ENCODE measurements around the gene MT1M. TPM values are rescaled to one million over a fixed set of nuclear protein-coding genes. Genes with fewer than 3 reads are reported as not detected.

Gene MT1M
- total and polyA plus RNA-seq, 2 experiments from 2014 or later = 8.2 to 15.2 TPM

GRCh38 chr16:56607109-56607618, 25.3 kb upstream of the MT1M start:
- H3K4me3 ChIP-seq = peak overlapping the region; percentile 95
- TF ChIP-seq EZH2phosphoT487 (IDR thresholded peaks at IDR 0.05; ENCODE audit: insufficient read depth, low read depth) (no peak), EZH2 (IDR thresholded peaks at IDR 0.05; ENCODE audit: insufficient read depth, poor library complexity, severe bottlenecking) (no peak)

DNA sequence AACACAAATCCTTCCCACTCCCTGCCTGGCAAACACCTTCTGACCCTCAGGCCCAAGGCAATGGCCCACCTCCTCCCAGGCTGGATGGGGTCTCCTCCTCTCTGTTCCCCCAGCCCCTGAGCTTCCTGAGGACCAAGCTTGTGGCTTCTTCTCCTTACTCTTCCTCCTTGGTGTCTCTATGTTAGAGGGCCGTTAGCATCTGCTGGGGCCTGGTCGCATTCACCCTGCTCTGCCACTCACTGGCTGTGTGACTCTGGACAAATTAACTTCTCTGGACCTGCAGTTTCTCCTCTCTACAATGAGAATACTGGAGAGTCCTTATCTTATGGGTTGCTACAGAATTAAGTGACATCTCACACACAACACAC, 24.8 kb upstream of the MT1M start:
- no peak for TF ChIP-seq EZH2phosphoT487 (IDR thresholded peaks at IDR 0.05; ENCODE audit: insufficient read depth, low read depth)
- no peak for TF ChIP-seq EZH2 (IDR thresholded peaks at IDR 0.05; ENCODE audit: insufficient read depth, poor library complexity, severe bottlenecking)
- Histone ChIP-seq H3K79me2 (ENCODE audit: insufficient read depth) (peaks cover 12% of the 10 kb centered on the region; the same call in 1 of the 2 replicates), H4K20me1 (ENCODE audit: insufficient read depth) (no peaks in the 10 kb centered on the region), H3K27ac (peak overlapping the region; percentile 100), H3K4me2 (ENCODE audit: unreplicated experiment) (peak overlapping the region; percentile 72), H3K4me1 (ENCODE audit: insufficient read depth) (peaks cover 52% of the 10 kb centered on the region), H3K27me3 (replicated peaks; ENCODE audit: insufficient read depth) (no peaks in the 10 kb centered on the region), H3F3A (ENCODE audit: insufficient read depth) (peaks cover 67% of the 10 kb centered on the region), H3K36me3 (ENCODE audit: low read depth) (no peaks in the 10 kb centered on the region), H3K9me3 (ENCODE audit: low read depth) (no peaks in the 10 kb centered on the region), H3K9ac (peak overlapping the region; percentile 96), H3K9me2 (ENCODE audit: insufficient read depth) (no peaks in the 10 kb centered on the region), H2AFZ (peak overlapping the region; percentile 51; the same call in 1 of the 2 replicates), H3K4me3 (peak overlapping the region; percentile 95)
- WGBS, 2 experiments (ENCODE audit: low coverage in 1 of 2, low lambda C conversion rate in 2 of 2, missing lambda C conversion rate in 2 of 2) = 0 to 3% methylated on average over 2 of the region's 2 CpGs
- in situ Hi-C loops (cut with MboI) = no loop called here
- no peak for DNase-seq

More at GRCh38 chr16:56607109-56607618, 25.3 kb upstream of the MT1M start:
- 0 to 1% methylated on average over 14 of the region's 14 CpGs for WGBS, 2 experiments (ENCODE audit: low coverage in 1 of 2, low lambda C conversion rate in 2 of 2, missing lambda C conversion rate in 2 of 2)
- Histone ChIP-seq H4K20me1 (ENCODE audit: insufficient read depth) (no peaks in the 10 kb centered on the region), H3K9me3 (ENCODE audit: low read depth) (no peaks in the 10 kb centered on the region), H2AFZ (0 out of 2 replicates have a peak overlapping the region, but pooled peaks have one; percentile 51), H3K9ac (peak overlapping the region; percentile 96), H3K79me2 (ENCODE audit: insufficient read depth) (peaks cover 12% of the 10 kb centered on the region; the same call in 1 of the 2 replicates), H3K27ac (peak overlapping the region; percentile 100), H3K9me2 (ENCODE audit: insufficient read depth) (no peaks in the 10 kb centered on the region), H3K4me1 (ENCODE audit: insufficient read depth) (peaks cover 47% of the 10 kb centered on the region), H3K27me3 (replicated peaks; ENCODE audit: insufficient read depth) (no peaks in the 10 kb centered on the region), H3K36me3 (ENCODE audit: low read depth) (no peaks in the 10 kb centered on the region), H3F3A (ENCODE audit: insufficient read depth) (peaks cover 62% of the 10 kb centered on the region), H3K4me2 (ENCODE audit: unreplicated experiment) (peak overlapping the region; percentile 86)
- in situ Hi-C loops (cut with MboI) = no loop called here
- peak; percentile 98 for DNase-seq

DNA sequence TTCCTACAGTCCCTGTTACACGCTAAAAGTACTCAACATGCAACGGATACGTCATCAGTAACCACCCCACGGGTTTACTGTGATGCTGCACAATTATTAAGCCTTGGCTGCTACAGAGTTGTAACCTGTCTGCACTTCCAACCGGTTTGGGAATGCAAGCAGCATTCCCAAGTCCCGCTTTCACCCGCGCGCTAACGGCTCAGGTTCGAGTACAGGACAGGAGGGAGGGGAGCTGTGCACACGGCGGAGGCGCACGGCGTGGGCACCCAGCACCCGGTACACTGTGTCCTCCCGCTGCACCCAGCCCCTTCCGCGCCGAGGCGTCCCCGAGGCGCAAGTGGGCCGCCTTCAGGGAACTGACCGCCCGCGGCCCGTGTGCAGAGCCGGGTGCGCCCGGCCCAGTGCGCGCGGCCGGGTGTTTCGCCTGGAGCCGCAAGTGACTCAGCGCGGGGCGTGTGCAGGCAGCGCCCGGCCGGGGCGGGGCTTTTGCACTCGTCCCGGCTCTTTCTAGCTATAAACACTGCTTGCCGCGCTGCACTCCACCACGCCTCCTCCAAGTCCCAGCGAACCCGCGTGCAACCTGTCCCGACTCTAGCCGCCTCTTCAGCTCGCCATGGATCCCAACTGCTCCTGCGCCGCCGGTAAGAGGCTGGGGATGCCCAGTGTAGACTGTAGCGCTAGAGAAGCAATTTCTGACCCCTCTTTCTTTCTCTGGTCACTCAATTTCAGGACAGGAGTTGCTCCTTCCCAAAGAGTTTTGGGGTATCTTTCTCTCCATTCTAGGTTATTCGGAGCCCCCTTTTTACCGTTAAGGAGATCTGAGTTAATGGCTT, 24.2 kb upstream of the MT1M start, which contains the start of gene MT2A:
Gene MT2A (plus strand): TSS at position 542 of the 833 bp plus-strand sequence. CDS start 72 bp downstream, at position 614.
- H3K9me2 ChIP-seq (ENCODE audit: insufficient read depth) = no peaks in the 10 kb centered on the region
- no peaks in the 10 kb centered on the region for H3K27me3 ChIP-seq (replicated peaks; ENCODE audit: insufficient read depth)
- peak within 1 kb of the TSS; percentile 100 for H3K27ac ChIP-seq
- WGBS, 2 experiments (ENCODE audit: low coverage in 1 of 2, low lambda C conversion rate in 2 of 2, missing lambda C conversion rate in 2 of 2) = 1% methylated on average over 52 to 61 of the region's 62 CpGs
- in situ Hi-C loops (cut with MboI) = no loop called here
- H3F3A ChIP-seq (ENCODE audit: insufficient read depth) = peaks cover 70% of the 10 kb centered on the region
- H4K20me1 ChIP-seq (ENCODE audit: insufficient read depth) = no peaks in the 10 kb centered on the region
- peak within 1 kb of the TSS; percentile 51; the same call in 1 of the 2 replicates for H2AFZ ChIP-seq
- DNase-seq = peak; percentile 100
- peak within 1 kb of the TSS; percentile 95 for H3K4me3 ChIP-seq
- TF ChIP-seq EZH2phosphoT487 (IDR thresholded peaks at IDR 0.05; ENCODE audit: insufficient read depth, low read depth) (no peak), EZH2 (IDR thresholded peaks at IDR 0.05; ENCODE audit: insufficient read depth, poor library complexity, severe bottlenecking) (no peak)
- no peaks in the 10 kb centered on the region for H3K36me3 ChIP-seq (ENCODE audit: low read depth)
- peak within 1 kb of the TSS; percentile 96 for H3K9ac ChIP-seq
- H3K4me2 ChIP-seq (ENCODE audit: unreplicated experiment) = peak within 1 kb of the TSS; percentile 92
- H3K4me1 ChIP-seq (ENCODE audit: insufficient read depth) = peaks cover 58% of the 10 kb centered on the region
- no peaks in the 10 kb centered on the region for H3K9me3 ChIP-seq (ENCODE audit: low read depth)
- peaks cover 12% of the 10 kb centered on the region; the same call in 1 of the 2 replicates for H3K79me2 ChIP-seq (ENCODE audit: insufficient read depth)

GRCh38 chr16:56608876-56609462, 23.5 kb upstream of the MT1M start:
- 1% methylated on average over 21 of the region's 21 CpGs for whole genome bisulfite sequencing, 2 experiments (ENCODE audit: low coverage in 1 of 2, low lambda C conversion rate in 2 of 2, missing lambda C conversion rate in 2 of 2)

More at GRCh38 chr16:56608876-56609462, 23.5 kb upstream of the MT1M start:
- no peak overlapping the region for H2AFZ ChIP-seq
- H3K9me2 ChIP-seq (ENCODE audit: insufficient read depth) = no peaks in the 10 kb centered on the region
- peaks cover 12% of the 10 kb centered on the region; the same call in 1 of the 2 replicates for H3K79me2 ChIP-seq (ENCODE audit: insufficient read depth)
- TF ChIP-seq EZH2phosphoT487 (IDR thresholded peaks at IDR 0.05; ENCODE audit: insufficient read depth, low read depth) (no peak), EZH2 (IDR thresholded peaks at IDR 0.05; ENCODE audit: insufficient read depth, poor library complexity, severe bottlenecking) (no peak)
- H3F3A ChIP-seq (ENCODE audit: insufficient read depth) = peaks cover 78% of the 10 kb centered on the region
- H3K9ac ChIP-seq = peak overlapping the region; percentile 96
- peaks cover 65% of the 10 kb centered on the region for H3K4me1 ChIP-seq (ENCODE audit: insufficient read depth)
- H3K27ac ChIP-seq = peak overlapping the region; percentile 100
- peak overlapping the region; percentile 92 for H3K4me2 ChIP-seq (ENCODE audit: unreplicated experiment)
- H4K20me1 ChIP-seq (ENCODE audit: insufficient read depth) = no peaks in the 10 kb centered on the region
- in situ Hi-C loops (cut with MboI) = no loop called here
- peak overlapping the region; percentile 95 for H3K4me3 ChIP-seq
- H3K36me3 ChIP-seq (ENCODE audit: low read depth) = no peaks in the 10 kb centered on the region
- peak; percentile 53 for DNase-seq
- H3K27me3 ChIP-seq (replicated peaks; ENCODE audit: insufficient read depth) = no peaks in the 10 kb centered on the region
- H3K9me3 ChIP-seq (ENCODE audit: low read depth) = no peaks in the 10 kb centered on the region
